ENCODE data around the gene PAFAH2.

DNA sequence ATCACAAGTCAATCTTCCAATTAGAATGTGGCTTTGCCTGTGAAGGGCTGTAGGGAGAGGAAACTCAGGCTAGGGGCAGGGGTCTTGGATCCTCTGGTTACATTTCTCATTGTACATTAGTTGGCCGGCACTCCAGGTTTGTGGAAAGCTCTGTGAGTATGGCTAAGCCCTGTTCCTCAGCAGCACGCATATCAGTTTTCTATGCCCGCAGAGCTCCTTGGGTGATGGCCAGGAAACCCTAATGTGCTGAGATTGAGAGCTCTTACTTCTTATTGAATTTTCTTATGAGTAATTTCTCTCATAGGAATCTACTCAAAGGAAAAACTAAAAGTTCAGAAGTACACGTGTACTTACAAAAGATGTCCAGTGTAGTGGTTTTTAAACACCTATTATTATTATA, 60.9 kb downstream of the PAFAH2 start:
- TF ChIP-seq, protein P1, sequence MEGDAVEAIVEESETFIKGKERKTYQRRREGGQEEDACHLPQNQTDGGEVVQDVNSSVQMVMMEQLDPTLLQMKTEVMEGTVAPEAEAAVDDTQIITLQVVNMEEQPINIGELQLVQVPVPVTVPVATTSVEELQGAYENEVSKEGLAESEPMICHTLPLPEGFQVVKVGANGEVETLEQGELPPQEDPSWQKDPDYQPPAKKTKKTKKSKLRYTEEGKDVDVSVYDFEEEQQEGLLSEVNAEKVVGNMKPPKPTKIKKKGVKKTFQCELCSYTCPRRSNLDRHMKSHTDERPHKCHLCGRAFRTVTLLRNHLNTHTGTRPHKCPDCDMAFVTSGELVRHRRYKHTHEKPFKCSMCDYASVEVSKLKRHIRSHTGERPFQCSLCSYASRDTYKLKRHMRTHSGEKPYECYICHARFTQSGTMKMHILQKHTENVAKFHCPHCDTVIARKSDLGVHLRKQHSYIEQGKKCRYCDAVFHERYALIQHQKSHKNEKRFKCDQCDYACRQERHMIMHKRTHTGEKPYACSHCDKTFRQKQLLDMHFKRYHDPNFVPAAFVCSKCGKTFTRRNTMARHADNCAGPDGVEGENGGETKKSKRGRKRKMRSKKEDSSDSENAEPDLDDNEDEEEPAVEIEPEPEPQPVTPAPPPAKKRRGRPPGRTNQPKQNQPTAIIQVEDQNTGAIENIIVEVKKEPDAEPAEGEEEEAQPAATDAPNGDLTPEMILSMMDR (IDR thresholded peaks at IDR 0.05; ENCODE audit: low read depth, low read length): no peak
- TF ChIP-seq EZH2phosphoT487 (IDR thresholded peaks at IDR 0.05; ENCODE audit: low read depth): no peak
